BE2C (cell line): ENCODE results near the gene GALNT6.

Experiments used
- DNase-seq: peaks from one replicate; pipeline ENCODE4 v3.0.0-alpha.2; 2020
- H3K27me3 ChIP-seq: fragments of 250-450 bp; sonication (Bioruptor Pico); 2 replicates; pipeline ENCODE4 v1.5.1; 2020; ENCODE audit warnings: mild to moderate bottlenecking
- H3K36me3 ChIP-seq: fragments of 250-450 bp; sonication (Bioruptor Pico); 2 replicates; pipeline ENCODE4 v1.5.1; 2020; ENCODE audit warnings: mild to moderate bottlenecking
- H3K4me1 ChIP-seq: fragments of 250-450 bp; sonication (Bioruptor Pico); 2 replicates; pipeline ENCODE4 v1.5.1; 2020
- H3K4me3 ChIP-seq: 2 replicates; pipeline ENCODE4 v1.5.1; 2011; ENCODE audit warnings: low read depth, low read length
- H3K9me3 ChIP-seq: fragments of 250-450 bp; sonication (Bioruptor Pico); 2 replicates; pipeline ENCODE4 v1.5.1; 2020
- TF ChIP-seq, protein P1 (sequence below): IDR thresholded peaks from 2 replicates; pipeline ENCODE4 v1.5.1; 2012; ENCODE audit warnings: mild to moderate bottlenecking, low read depth, low read length

GALNT6 gene

DNA sequence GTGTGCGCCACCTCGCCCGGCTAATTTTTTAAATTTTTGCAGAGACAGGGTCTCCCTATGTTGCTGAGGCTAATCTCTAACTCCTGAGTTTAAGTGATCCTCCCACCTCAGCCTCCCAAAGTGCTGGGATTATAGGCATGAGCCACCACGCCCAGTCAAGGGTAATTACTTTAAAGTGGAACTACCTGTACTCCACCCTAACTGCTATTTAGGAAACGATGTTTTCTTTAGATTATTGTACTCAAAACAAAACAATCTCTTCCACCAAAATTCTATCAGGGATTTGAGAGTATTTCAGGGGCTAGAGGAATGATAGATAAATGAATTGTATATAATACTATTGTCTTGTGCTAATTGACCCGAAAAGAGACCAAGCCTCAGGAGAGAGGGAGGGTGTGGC lies 57.7 kb downstream of the GALNT6 start:
- Histone ChIP-seq H3K36me3 (no peaks in the 10 kb centered on the region), H3K4me3 (no peak overlapping the region), H3K27me3 (no peaks in the 10 kb centered on the region), H3K4me1 (no peaks in the 10 kb centered on the region), H3K9me3 (no peaks in the 10 kb centered on the region)
- no peak for DNase-seq
- TF ChIP-seq, protein P1, sequence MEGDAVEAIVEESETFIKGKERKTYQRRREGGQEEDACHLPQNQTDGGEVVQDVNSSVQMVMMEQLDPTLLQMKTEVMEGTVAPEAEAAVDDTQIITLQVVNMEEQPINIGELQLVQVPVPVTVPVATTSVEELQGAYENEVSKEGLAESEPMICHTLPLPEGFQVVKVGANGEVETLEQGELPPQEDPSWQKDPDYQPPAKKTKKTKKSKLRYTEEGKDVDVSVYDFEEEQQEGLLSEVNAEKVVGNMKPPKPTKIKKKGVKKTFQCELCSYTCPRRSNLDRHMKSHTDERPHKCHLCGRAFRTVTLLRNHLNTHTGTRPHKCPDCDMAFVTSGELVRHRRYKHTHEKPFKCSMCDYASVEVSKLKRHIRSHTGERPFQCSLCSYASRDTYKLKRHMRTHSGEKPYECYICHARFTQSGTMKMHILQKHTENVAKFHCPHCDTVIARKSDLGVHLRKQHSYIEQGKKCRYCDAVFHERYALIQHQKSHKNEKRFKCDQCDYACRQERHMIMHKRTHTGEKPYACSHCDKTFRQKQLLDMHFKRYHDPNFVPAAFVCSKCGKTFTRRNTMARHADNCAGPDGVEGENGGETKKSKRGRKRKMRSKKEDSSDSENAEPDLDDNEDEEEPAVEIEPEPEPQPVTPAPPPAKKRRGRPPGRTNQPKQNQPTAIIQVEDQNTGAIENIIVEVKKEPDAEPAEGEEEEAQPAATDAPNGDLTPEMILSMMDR, result no peak

DNA sequence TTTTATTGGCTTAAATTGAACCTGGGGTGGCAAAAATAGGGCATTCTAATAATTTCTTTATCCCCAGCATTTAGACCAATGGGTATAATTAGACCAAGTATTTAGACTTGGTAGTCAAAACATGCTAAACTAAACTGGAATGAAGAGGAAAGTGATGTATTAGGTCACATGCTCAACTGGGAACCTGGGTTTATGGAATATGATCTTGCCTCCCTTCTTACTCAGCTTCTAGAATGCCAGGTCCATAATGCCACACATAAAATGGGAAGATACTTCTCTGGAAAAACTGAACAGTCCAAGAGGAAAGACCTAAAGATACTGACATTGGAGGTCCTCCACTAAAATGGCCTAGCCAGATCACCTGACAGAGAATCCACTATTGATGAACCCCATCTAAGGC lies 61.0 kb downstream of the GALNT6 start:
- Histone ChIP-seq H3K4me3 (no peak overlapping the region), H3K36me3 (no peaks in the 10 kb centered on the region), H3K4me1 (no peaks in the 10 kb centered on the region), H3K9me3 (no peaks in the 10 kb centered on the region), H3K27me3 (no peaks in the 10 kb centered on the region)
- TF ChIP-seq, protein P1, result no peak
- DNase-seq, result no peak

DNA sequence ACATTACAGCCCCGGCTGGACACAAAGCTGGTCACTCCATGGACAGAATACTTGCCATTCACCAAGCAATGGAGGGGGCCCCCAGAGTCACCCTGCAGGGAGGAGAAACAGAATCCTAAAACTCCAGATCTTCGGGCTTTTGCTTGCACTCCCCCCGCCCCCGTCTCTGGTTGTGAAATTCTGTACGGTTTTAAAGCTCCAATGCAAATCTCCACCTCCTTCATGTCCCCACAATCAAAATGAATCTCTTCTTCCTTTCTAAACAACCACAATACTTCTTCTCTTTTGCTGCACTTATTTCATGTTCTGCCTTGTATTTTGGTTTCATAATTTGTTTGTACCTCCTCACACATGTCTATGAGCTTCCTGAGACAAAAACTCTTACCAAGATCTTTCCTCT lies 61.5 kb downstream of the GALNT6 start:
- no peaks in the 10 kb centered on the region for H3K9me3 ChIP-seq
- no peaks in the 10 kb centered on the region for H3K36me3 ChIP-seq
- no peak overlapping the region for H3K4me3 ChIP-seq
- DNase-seq, result no peak
- TF ChIP-seq, protein P1, result no peak
- H3K4me1 ChIP-seq, result no peaks in the 10 kb centered on the region
- no peaks in the 10 kb centered on the region for H3K27me3 ChIP-seq

DNA sequence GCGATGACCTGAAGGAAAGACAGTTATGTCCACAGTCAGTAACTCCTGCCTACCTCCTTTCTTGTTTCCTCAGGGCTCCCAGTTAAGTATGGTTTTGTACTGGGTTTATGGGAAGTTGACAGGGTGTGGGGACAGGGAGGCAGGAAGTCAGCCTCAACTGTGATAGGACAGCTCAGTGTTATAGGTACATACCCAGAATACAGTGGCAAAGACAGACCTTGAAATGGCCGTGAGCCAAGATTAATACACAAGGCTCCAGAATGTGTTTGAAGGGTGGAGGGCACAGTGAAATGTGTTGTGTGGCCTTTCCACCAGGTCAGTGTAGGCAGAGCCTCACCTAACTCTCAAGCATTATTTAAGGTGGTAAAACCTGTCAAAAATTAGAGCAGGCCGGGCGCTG lies 62.6 kb downstream of the GALNT6 start:
- H3K9me3 ChIP-seq, result no peaks in the 10 kb centered on the region; the same call in 1 of the 2 replicates
- no peaks in the 10 kb centered on the region for H3K36me3 ChIP-seq
- DNase-seq, result no peak
- no peak overlapping the region for H3K4me3 ChIP-seq
- TF ChIP-seq, protein P1, result no peak
- H3K27me3 ChIP-seq, result no peaks in the 10 kb centered on the region
- H3K4me1 ChIP-seq, result no peaks in the 10 kb centered on the region

DNA sequence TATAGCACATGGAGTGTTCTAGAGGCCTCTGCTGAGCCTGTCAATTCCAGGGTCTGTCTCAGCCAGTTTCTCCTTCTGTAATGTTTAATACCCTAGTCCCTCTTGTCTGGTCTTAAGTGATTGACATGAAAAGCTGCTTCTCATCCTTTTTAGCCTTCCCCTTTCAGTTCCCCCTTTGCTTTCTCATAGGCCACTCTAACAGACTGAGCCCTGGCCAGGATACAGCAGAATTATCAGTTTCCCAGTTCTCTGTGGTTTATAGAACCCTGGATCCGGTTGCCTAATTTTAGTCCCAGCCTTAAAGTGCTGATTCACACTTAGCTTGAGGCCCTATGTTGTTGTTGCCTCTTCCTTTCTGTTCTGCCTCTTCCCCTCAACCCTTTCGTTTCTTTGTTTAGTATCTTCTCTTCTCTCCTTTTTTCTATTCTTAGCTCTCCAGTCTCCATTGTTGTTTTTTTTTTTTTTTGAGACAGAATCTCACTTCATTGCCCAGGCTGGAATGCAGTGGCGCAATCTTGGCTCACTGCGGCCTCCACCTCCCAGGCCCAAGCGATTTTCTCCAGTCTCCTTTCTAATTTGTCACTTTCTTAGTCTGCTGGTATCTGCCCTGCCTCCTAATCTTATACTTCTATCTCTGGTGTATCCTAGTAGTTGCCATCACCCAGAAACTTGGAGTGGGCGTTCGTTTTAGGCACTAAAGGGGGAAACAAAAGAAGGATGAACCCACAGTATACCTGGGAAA lies 64.3 kb downstream of the GALNT6 start:
- Histone ChIP-seq H3K27me3 (no peaks in the 10 kb centered on the region), H3K4me1 (no peaks in the 10 kb centered on the region), H3K9me3 (no peaks in the 10 kb centered on the region; the same call in 1 of the 2 replicates), H3K36me3 (no peaks in the 10 kb centered on the region), H3K4me3 (no peak overlapping the region)
- TF ChIP-seq, protein P1, result no peak
- no peak for DNase-seq

DNA sequence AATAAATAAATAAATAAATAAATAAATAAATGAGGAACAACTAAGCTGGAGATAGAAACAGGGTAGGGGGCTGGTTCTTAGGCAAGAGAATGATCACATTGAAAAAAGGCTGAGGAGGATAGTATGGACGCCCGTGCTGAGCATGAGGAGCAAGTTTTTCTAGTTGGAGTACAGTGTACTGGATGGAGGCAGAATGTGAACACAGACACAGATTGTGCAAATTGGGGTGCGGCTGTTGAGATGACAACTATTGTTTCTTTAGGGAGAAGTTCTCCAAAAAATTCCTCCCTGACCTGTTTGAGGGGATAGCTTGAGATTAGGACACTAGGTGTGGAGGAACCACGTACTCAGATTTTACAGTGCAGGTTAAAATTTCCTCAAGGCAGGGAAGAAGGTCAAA lies 66.3 kb downstream of the GALNT6 start:
- no peak for DNase-seq
- no peaks in the 10 kb centered on the region for H3K36me3 ChIP-seq
- H3K4me3 ChIP-seq, result no peak overlapping the region
- H3K4me1 ChIP-seq, result no peaks in the 10 kb centered on the region; the same call in 1 of the 2 replicates
- H3K27me3 ChIP-seq, result no peaks in the 10 kb centered on the region
- TF ChIP-seq, protein P1, result no peak
- no peaks in the 10 kb centered on the region; the same call in 1 of the 2 replicates for H3K9me3 ChIP-seq
